ENCODE data around the gene STK17B.

STK17B gene

DNA sequence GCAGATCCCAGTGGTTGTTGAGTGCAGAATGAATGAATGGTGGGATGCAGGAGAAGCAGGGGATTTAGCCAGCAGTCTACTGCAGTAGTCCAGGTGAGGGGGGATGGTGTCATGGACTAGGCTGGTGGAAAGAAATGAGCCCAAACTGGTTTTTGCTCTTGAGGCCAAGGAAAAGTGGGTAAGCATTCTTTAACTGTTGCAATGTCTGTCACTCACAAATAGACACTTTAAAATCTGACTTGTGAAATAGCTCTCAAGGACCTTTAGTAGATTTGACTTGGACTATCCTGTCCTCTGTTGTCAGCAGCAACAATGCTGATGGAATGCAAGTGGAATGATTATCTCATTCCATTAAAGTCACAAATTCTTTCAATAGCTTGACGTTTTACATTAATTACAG, 37.5 kb upstream of the STK17B start:
- no peaks in the 10 kb centered on the region for H3K36me3 ChIP-seq (replicated peaks in 1 of 2; ENCODE audit: control insufficient read depth in 2 of 2, insufficient read depth in 2 of 2, low read length in 2 of 2)
- H2BK5ac ChIP-seq (ENCODE audit: low read length): no peak overlapping the region
- H3K4me1 ChIP-seq (ENCODE audit: control insufficient read depth in 2 of 2, insufficient read depth in 1 of 2, low read depth in 1 of 2, low read length in 2 of 2): peaks cover 0 to 6% of the 10 kb centered on the region in 2 donors
- no peak overlapping the region for H3K9ac ChIP-seq (ENCODE audit: low read depth, low read length, poor library complexity)
- no peak overlapping the region for H2BK12ac ChIP-seq (ENCODE audit: low read length)
- no peak overlapping the region for H2AFZ ChIP-seq (ENCODE audit: low read length)
- H3K4me3 ChIP-seq (ENCODE audit: low read length in 2 of 2): no peak overlapping the region
- H2BK120ac ChIP-seq (ENCODE audit: low read depth, low read length): no peak overlapping the region
- H3K9me3 ChIP-seq (replicated peaks in 1 of 2; ENCODE audit: control insufficient read depth in 2 of 2, insufficient read depth in 1 of 2, low read depth in 1 of 2, low read length in 2 of 2): no peaks in the 10 kb centered on the region
- no peak overlapping the region for H3K27ac ChIP-seq (replicated peaks; ENCODE audit: low read length)
- no peaks in the 10 kb centered on the region for H3K27me3 ChIP-seq (ENCODE audit: control insufficient read depth in 3 of 3, insufficient read depth in 3 of 3, low read depth in 1 of 3, low read length in 3 of 3)
- no peak for DNase-seq (ENCODE audit: low spot score)
- no peak overlapping the region for H3K18ac ChIP-seq (ENCODE audit: low read length)
- H4K8ac ChIP-seq (ENCODE audit: low read depth, low read length): no peak overlapping the region
- no CpG with 5 or more reads among the region's 1 CpG for WGBS, 2 donors (ENCODE audit: extremely low coverage in 2 of 2, insufficient read length in 2 of 2, insufficient replicate concordance in 1 of 2)
- no peak overlapping the region for H2BK15ac ChIP-seq (ENCODE audit: low read length)
- no peaks in the 10 kb centered on the region for H3K79me1 ChIP-seq (ENCODE audit: low read depth, low read length)
- H3K14ac ChIP-seq (ENCODE audit: low read length): no peak overlapping the region
- no peak overlapping the region for H2AK5ac ChIP-seq (ENCODE audit: low read depth, low read length)
- H3K4me2 ChIP-seq (ENCODE audit: insufficient read depth, low read length, poor library complexity, severe bottlenecking): no peak overlapping the region
- no peak overlapping the region for H4K91ac ChIP-seq (ENCODE audit: low read depth, low read length, poor library complexity)
- no peak overlapping the region for H3K4ac ChIP-seq (ENCODE audit: low read length)
- no peak overlapping the region for H3K23ac ChIP-seq (ENCODE audit: low read depth, low read length, poor library complexity)

DNA sequence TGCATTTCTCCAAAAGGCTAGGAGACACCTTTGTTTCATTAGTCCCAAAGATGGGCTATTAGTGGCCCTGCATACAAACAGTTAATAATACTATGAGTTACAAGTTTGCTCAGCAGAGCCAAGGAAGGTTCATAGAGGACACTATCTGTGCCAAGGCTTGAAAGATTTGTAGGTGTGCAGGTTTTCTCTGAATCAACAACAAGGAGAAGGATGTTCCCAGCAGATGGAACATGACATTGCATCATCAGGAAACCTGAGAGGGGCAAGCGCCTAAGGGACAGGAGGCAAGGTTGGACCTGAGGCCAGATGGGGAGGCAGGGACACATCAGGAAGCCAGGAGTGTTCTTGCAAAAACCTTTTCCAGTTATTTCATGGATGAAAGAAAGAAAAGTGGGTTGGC, 35.4 kb upstream of the STK17B start:
- Histone ChIP-seq H3K14ac (ENCODE audit: low read length) (no peak overlapping the region), H3K27ac (replicated peaks; ENCODE audit: low read length) (no peak overlapping the region), H2BK120ac (ENCODE audit: low read depth, low read length) (no peak overlapping the region), H3K9me3 (replicated peaks in 1 of 2; ENCODE audit: control insufficient read depth in 2 of 2, insufficient read depth in 1 of 2, low read depth in 1 of 2, low read length in 2 of 2) (no peaks in the 10 kb centered on the region), H3K36me3 (replicated peaks in 1 of 2; ENCODE audit: control insufficient read depth in 2 of 2, insufficient read depth in 2 of 2, low read length in 2 of 2) (no peaks in the 10 kb centered on the region), H2AFZ (ENCODE audit: low read length) (no peak overlapping the region), H2BK15ac (ENCODE audit: low read length) (no peak overlapping the region), H3K9ac (ENCODE audit: low read depth, low read length, poor library complexity) (no peak overlapping the region), H3K79me1 (ENCODE audit: low read depth, low read length) (no peaks in the 10 kb centered on the region), H3K4me2 (ENCODE audit: insufficient read depth, low read length, poor library complexity, severe bottlenecking) (no peak overlapping the region), H3K4me3 (ENCODE audit: low read length in 2 of 2) (no peak overlapping the region), H3K23ac (ENCODE audit: low read depth, low read length, poor library complexity) (peak overlapping the region; percentile 48), H2BK12ac (ENCODE audit: low read length) (no peak overlapping the region), H3K27me3 (ENCODE audit: control insufficient read depth in 3 of 3, insufficient read depth in 3 of 3, low read depth in 1 of 3, low read length in 3 of 3) (no peaks in the 10 kb centered on the region), H3K4me1 (ENCODE audit: control insufficient read depth in 2 of 2, insufficient read depth in 1 of 2, low read depth in 1 of 2, low read length in 2 of 2) (peaks cover 0 to 6% of the 10 kb centered on the region in 2 donors), H4K8ac (ENCODE audit: low read depth, low read length) (no peak overlapping the region), H3K4ac (ENCODE audit: low read length) (no peak overlapping the region), H3K18ac (ENCODE audit: low read length) (no peak overlapping the region), H2BK5ac (ENCODE audit: low read length) (no peak overlapping the region), H2AK5ac (ENCODE audit: low read depth, low read length) (no peak overlapping the region), H4K91ac (ENCODE audit: low read depth, low read length, poor library complexity) (no peak overlapping the region)
- no peak for DNase-seq (ENCODE audit: low spot score)
- no CpG with 5 or more reads among the region's 1 CpG for WGBS, 2 donors (ENCODE audit: extremely low coverage in 2 of 2, insufficient read length in 2 of 2, insufficient replicate concordance in 1 of 2)

DNA sequence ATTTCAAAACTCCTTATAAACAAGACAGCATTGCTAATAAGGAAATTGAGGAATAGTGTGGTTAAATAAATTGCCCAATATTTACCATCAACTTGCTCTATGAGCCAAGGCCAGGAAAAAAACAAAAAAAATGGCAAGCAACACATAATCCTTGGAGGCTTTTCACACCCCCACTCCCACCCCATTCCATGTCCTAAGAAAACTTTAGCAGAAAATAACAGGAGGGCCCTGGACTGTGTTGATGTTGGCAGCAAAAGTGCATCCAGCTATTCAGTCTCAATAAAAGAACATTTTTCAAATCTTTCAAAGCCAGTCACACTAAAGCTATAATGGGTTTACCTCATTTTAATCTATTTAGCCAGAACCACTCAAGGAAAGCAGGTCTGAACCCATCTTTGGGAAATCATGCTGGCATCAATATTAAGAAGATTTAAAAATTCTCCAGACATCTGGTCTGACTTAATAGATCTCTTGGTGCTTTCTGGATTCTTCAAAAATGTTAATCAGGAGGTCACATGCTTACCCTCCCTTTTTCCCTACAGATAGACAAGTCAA, 34.6 kb upstream of the STK17B start:
- H3K27ac ChIP-seq (replicated peaks; ENCODE audit: low read length): no peak overlapping the region
- no peaks in the 10 kb centered on the region for H3K9me3 ChIP-seq (replicated peaks in 1 of 2; ENCODE audit: control insufficient read depth in 2 of 2, insufficient read depth in 1 of 2, low read depth in 1 of 2, low read length in 2 of 2)
- H2BK12ac ChIP-seq (ENCODE audit: low read length): no peak overlapping the region
- H2AK5ac ChIP-seq (ENCODE audit: low read depth, low read length): no peak overlapping the region
- H4K8ac ChIP-seq (ENCODE audit: low read depth, low read length): no peak overlapping the region
- peaks cover 0 to under 1% of the 10 kb centered on the region in 2 donors for H3K4me1 ChIP-seq (ENCODE audit: control insufficient read depth in 2 of 2, insufficient read depth in 1 of 2, low read depth in 1 of 2, low read length in 2 of 2)
- no peak overlapping the region for H3K18ac ChIP-seq (ENCODE audit: low read length)
- H3K4ac ChIP-seq (ENCODE audit: low read length): no peak overlapping the region
- H2AFZ ChIP-seq (ENCODE audit: low read length): no peak overlapping the region
- no peaks in the 10 kb centered on the region for H3K27me3 ChIP-seq (ENCODE audit: control insufficient read depth in 3 of 3, insufficient read depth in 3 of 3, low read depth in 1 of 3, low read length in 3 of 3)
- no peak for DNase-seq (ENCODE audit: low spot score)
- no peak overlapping the region for H4K91ac ChIP-seq (ENCODE audit: low read depth, low read length, poor library complexity)
- H3K23ac ChIP-seq (ENCODE audit: low read depth, low read length, poor library complexity): no peak overlapping the region
- H3K36me3 ChIP-seq (replicated peaks in 1 of 2; ENCODE audit: control insufficient read depth in 2 of 2, insufficient read depth in 2 of 2, low read length in 2 of 2): no peaks in the 10 kb centered on the region
- no peaks in the 10 kb centered on the region for H3K79me1 ChIP-seq (ENCODE audit: low read depth, low read length)
- no peak overlapping the region for H3K4me2 ChIP-seq (ENCODE audit: insufficient read depth, low read length, poor library complexity, severe bottlenecking)
- no peak overlapping the region for H2BK15ac ChIP-seq (ENCODE audit: low read length)
- no peak overlapping the region for H3K4me3 ChIP-seq (ENCODE audit: low read length in 2 of 2)
- no peak overlapping the region for H2BK5ac ChIP-seq (ENCODE audit: low read length)
- no peak overlapping the region for H3K9ac ChIP-seq (ENCODE audit: low read depth, low read length, poor library complexity)
- H2BK120ac ChIP-seq (ENCODE audit: low read depth, low read length): no peak overlapping the region
- H3K14ac ChIP-seq (ENCODE audit: low read length): no peak overlapping the region

DNA sequence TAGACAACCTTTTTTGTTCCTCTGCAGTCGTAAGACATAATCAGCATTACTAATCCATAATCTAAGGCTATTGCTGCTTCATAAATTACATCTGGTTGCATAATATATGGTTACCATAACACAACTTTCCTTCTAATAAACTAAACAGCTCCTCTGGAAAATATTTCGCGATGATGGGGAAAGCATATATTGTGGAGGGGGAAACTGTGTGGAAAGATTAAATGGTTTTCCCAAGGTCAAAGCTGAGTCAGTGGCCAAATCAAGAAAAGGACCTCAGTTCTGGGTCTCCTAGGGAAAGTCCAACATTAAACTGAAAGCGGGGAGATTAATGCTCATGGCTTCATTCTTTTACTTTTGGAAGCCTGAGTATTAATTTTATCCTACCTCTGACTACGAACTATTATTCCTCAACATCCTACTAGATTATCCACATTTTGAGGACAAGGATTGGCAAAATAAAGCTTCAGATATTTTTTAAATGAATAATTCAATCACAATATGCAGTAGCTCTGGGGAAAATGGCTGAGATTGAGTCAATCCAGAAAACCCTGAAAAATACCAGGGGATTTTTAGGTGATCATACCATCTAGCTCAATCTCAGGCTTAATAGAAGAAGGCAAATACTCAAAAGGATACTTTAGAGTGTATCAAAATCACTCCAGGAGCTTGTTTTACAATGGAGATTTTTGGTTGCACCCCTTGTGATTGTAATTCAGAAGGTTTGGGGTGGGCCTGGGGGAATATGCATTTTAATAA, 33.8 kb upstream of the STK17B start:
- Histone ChIP-seq H3K4me3 (ENCODE audit: low read length in 2 of 2) (no peak overlapping the region), H3K79me1 (ENCODE audit: low read depth, low read length) (no peaks in the 10 kb centered on the region), H3K4me2 (ENCODE audit: insufficient read depth, low read length, poor library complexity, severe bottlenecking) (no peak overlapping the region), H3K27ac (replicated peaks; ENCODE audit: low read length) (no peak overlapping the region), H3K18ac (ENCODE audit: low read length) (no peak overlapping the region), H3K36me3 (replicated peaks in 1 of 2; ENCODE audit: control insufficient read depth in 2 of 2, insufficient read depth in 2 of 2, low read length in 2 of 2) (no peaks in the 10 kb centered on the region), H2BK5ac (ENCODE audit: low read length) (no peak overlapping the region), H2BK12ac (ENCODE audit: low read length) (no peak overlapping the region), H3K9ac (ENCODE audit: low read depth, low read length, poor library complexity) (no peak overlapping the region), H2AK5ac (ENCODE audit: low read depth, low read length) (no peak overlapping the region), H2BK120ac (ENCODE audit: low read depth, low read length) (no peak overlapping the region), H3K9me3 (replicated peaks in 1 of 2; ENCODE audit: control insufficient read depth in 2 of 2, insufficient read depth in 1 of 2, low read depth in 1 of 2, low read length in 2 of 2) (no peaks in the 10 kb centered on the region), H4K91ac (ENCODE audit: low read depth, low read length, poor library complexity) (no peak overlapping the region), H2BK15ac (ENCODE audit: low read length) (no peak overlapping the region), H3K23ac (ENCODE audit: low read depth, low read length, poor library complexity) (no peak overlapping the region), H3K27me3 (ENCODE audit: control insufficient read depth in 3 of 3, insufficient read depth in 3 of 3, low read depth in 1 of 3, low read length in 3 of 3) (no peaks in the 10 kb centered on the region), H3K4me1 (ENCODE audit: control insufficient read depth in 2 of 2, insufficient read depth in 1 of 2, low read depth in 1 of 2, low read length in 2 of 2) (no peaks in the 10 kb centered on the region), H2AFZ (ENCODE audit: low read length) (no peak overlapping the region), H3K14ac (ENCODE audit: low read length) (no peak overlapping the region), H4K8ac (ENCODE audit: low read depth, low read length) (no peak overlapping the region), H3K4ac (ENCODE audit: low read length) (no peak overlapping the region)
- DNase-seq (ENCODE audit: low spot score): no peak
- no CpG with 5 or more reads among the region's 5 CpGs for WGBS, 2 donors (ENCODE audit: extremely low coverage in 2 of 2, insufficient read length in 2 of 2, insufficient replicate concordance in 1 of 2)
